HL-60/S4 treated with phorbol 12-myristate 13-acetate at 8.2 ng/mL for 4 days and 3 days (cell line): ENCODE data around the gene RAB3C.

ENCODE experiments used
- in situ Hi-C: fragments of 300-500 bp; cut with MboI; formaldehyde crosslinking; loops from 2 replicates; pipeline ENCODE4 v1.15.0; 2022; ENCODE audit warnings: low sequenced_read_pairs

Gene RAB3C

GRCh38 chr5:58813855-58814254 lies 231.0 kb downstream of the RAB3C start:
- in situ Hi-C loops = no loop called here

- in situ Hi-C loops = no loop called here
These were observed 233.4 kb downstream of the RAB3C start for GRCh38 chr5:58816181-58816731.

DNA sequence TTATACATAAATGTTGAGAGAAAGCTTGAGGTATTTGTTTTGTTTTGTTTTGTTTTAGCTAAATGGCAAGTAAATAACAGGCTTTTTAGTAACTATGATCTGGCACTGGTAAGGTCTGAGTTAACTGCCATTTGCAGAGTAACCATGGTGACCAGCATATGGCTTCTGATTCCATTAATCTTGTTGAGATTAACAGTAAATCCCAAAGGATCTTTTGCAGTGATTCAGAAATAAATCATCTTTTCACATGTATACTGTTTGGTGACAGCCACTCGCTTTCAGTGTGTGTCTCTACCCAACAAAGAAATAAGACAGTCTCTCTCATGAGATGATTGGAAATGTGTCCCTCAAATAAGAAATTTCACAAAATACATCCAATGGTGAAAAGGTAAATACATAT lies 235.6 kb downstream of the RAB3C start:
- in situ Hi-C loops = no loop called here

GRCh38 chr5:58825441-58825840 lies 242.6 kb downstream of the RAB3C start:
- in situ Hi-C loops = loop anchor here (25.0 kb wide), 1 partner anchor 338 kb away; the partner anchor contains the start of gene GAPT

GRCh38 chr5:58825899-58826298 lies 243.0 kb downstream of the RAB3C start:
- in situ Hi-C loops = loop anchor here (25.0 kb wide), 1 partner anchor 339 kb away; the partner anchor contains the start of gene GAPT

- in situ Hi-C loops = loop anchor here (25.0 kb wide), 1 partner anchor 340 kb away; the partner anchor contains the start of gene GAPT
These were observed 244.6 kb downstream of the RAB3C start for GRCh38 chr5:58827463-58827862.

DNA sequence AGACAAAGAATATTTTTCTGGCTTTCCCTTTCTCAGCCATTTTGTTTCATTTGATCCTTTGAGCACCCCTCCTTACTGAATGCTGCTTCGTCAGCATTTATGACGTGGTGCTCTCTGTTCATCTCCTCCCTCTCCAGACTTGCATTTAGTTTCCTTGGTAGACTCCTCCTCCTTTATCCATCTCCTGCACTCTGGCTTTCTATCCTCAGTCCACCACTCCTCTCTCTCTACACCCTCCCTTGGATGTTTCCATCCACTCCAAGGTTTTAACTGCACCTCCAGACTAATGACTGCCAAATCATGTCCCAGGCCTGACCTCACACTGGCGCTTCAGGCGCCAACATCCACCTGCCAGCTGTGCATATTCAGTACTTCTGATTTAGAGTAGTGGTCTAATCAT lies 245.4 kb downstream of the RAB3C start:
- in situ Hi-C loops = loop anchor here (25.0 kb wide), 1 partner anchor 341 kb away; the partner anchor contains the start of gene GAPT

GRCh38 chr5:58834242-58835225 lies 251.7 kb downstream of the RAB3C start:
- in situ Hi-C loops = loop anchor here (25.0 kb wide), 1 partner anchor 347 kb away; the partner anchor contains the start of gene GAPT

- in situ Hi-C loops = loop anchor here (25.0 kb wide), 1 partner anchor 349 kb away; the partner anchor contains the start of gene GAPT
These were observed 253.5 kb downstream of the RAB3C start for GRCh38 chr5:58836351-58836750.

DNA sequence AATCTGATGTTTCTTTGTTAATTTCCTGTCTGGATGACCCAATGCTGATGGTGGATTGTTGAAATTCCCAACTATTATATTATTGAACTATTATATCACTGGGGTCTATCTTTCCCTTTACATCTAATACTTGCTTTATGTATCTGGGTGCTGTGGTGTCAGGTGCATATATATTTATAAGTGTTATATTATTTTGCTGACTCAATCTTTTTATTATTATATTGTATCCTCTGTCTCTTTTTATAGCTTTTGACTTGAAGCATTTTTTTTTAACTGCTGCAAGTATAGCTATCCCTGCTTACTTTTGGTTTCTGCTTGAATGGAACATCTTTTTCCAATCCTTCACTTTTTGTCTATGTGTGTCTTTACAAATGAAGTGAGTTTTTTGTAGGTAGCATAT lies 255.9 kb downstream of the RAB3C start:
- in situ Hi-C loops = loop anchor here (25.0 kb wide), 1 partner anchor 351 kb away; the partner anchor contains the start of gene GAPT

- in situ Hi-C loops = loop anchor here (25.0 kb wide), 1 partner anchor 356 kb away; the partner anchor contains the start of gene GAPT
These were observed 260.0 kb downstream of the RAB3C start for GRCh38 chr5:58842852-58843251.

DNA sequence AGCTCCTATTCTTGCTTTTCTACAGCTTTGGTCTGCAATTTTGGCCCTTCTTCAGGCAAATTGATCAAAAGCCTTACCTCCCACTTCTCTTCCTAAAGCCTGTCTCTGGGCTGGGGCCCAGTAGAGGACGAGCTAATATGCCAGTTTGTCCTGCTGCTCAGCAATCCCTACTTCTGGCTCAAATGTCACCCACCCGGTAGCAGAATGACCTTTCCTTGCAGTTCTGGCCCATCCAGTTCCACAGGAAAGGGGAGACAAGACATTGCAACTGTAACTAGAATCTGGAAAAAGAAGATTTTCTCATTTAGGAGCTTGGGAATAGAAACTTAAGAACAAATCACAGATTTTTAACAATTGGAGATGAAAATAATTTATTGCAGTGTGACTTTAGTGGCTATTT lies 261.5 kb downstream of the RAB3C start:
- in situ Hi-C loops = loop anchor here (25.0 kb wide), 1 partner anchor 357 kb away; the partner anchor contains the start of gene GAPT

DNA sequence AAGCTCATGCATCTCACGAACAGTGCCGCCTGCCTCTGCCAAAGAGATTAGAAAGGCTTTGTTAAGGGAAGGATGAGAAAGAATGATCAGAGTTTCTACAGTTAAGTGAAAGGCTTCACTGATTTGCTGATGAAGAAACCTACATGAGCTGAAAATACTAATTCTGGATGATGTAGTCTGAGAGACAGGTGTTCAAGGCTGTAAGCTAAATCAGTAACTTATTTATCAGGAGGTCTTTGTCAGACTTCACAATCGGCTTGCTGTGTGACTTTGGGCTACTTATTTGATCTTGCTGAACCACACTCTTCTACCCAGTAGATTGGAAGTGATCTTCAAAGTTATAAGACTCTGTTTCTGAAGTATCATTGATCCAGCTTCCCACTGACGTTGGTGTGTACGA lies 264.2 kb downstream of the RAB3C start:
- in situ Hi-C loops = loop anchor here (25.0 kb wide), 1 partner anchor 360 kb away; the partner anchor contains the start of gene GAPT

DNA sequence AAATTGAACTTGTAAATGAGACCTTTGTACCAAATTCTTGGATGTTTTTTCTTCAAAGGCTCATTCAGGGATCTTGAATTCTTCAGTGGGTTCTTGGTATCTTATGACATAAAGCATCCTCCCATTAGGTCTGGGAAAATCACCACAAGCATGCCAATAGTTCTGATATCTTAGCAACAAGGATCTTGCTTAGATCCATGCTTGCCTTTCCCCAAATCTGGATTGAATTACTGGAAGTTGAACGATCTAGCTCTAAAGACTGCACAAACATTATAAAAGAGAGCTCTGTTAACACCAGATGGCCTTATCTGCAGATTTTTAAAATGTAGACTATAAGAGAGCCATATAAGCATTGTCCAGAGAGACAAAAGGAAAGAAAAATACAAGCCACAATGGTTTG lies 266.3 kb downstream of the RAB3C start:
- in situ Hi-C loops = loop anchor here (25.0 kb wide), 1 partner anchor 362 kb away; the partner anchor contains the start of gene GAPT

- in situ Hi-C loops = loop anchor here (25.0 kb wide), 1 partner anchor 363 kb away; the partner anchor contains the start of gene GAPT
These were observed 267.2 kb downstream of the RAB3C start for GRCh38 chr5:58849921-58850667.

GRCh38 chr5:58851153-58851552 lies 268.3 kb downstream of the RAB3C start:
- in situ Hi-C loops = no loop called here

GRCh38 chr5:58851571-58851970 lies 268.7 kb downstream of the RAB3C start:
- in situ Hi-C loops = no loop called here

DNA sequence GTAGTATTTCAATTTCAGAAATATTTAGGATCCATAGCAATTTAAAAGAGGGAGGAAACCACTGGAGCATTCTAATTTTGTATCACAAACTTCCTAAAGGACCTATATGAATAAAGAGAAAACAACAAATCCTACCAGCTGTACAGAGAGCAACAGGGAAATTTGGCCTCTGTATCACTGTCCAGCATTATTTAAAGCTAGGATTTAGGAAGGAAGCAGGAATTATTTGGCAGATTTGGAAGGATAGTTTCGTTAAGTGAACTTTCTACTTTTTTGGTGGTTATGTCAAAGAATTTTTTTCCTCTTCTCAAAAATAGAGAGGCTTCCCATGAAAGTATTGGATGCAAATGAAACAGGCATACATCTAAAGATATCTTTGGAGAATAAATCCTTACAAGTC lies 269.7 kb downstream of the RAB3C start:
- in situ Hi-C loops = no loop called here

DNA sequence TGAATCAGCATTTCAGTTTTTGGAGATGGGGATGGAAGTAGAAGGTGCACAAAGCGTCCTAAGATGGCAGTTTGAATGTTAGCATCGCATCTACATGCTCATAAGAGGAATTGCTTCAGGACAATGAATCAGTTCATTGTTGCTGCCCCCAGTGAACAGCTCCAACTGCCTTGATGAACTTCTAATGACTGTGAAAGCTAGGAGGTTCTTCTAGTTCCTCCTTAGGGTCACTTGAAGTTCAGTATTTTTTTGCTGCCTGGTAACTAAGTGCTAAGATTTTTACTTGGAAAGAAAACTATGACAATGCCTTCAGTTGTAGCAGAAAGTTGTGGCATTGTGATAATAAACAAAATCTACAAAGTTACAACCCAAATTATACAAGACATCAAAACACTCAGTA lies 271.6 kb downstream of the RAB3C start:
- in situ Hi-C loops = no loop called here
